GM03348 (cell line): Measurements from ENCODE around the gene PRTFDC1.
A peak's percentile ranks its signal among the peaks of the same experiment; 100 is the strongest.

ENCODE experiments used
- DNase-seq: peaks from one replicate; pipeline ENCODE4 v3.0.0; 2012; ENCODE audit warnings: low spot score

Gene PRTFDC1

GRCh38 chr10:24902400-24902728 lies 50.0 kb downstream of the PRTFDC1 start:
- no peak for DNase-seq

GRCh38 chr10:24901686-24902399 lies 50.6 kb downstream of the PRTFDC1 start:
- peak; percentile 82 for DNase-seq

- no peak for DNase-seq
These were observed 51.3 kb downstream of the PRTFDC1 start for GRCh38 chr10:24900888-24901685.

- DNase-seq: no peak
These were observed 52.8 kb downstream of the PRTFDC1 start for GRCh38 chr10:24899571-24899970.

- DNase-seq: no peak
These were observed 53.9 kb downstream of the PRTFDC1 start for GRCh38 chr10:24898501-24898900.

GRCh38 chr10:24897326-24897926 lies 55.0 kb downstream of the PRTFDC1 start:
- DNase-seq: peak; percentile 30

GRCh38 chr10:24894728-24895127 lies 57.7 kb downstream of the PRTFDC1 start:
- no peak for DNase-seq

- peak; percentile 34 for DNase-seq
These were observed 58.1 kb downstream of the PRTFDC1 start for GRCh38 chr10:24894309-24894708.

GRCh38 chr10:24893127-24893526 lies 59.3 kb downstream of the PRTFDC1 start:
- no peak for DNase-seq

GRCh38 chr10:24891823-24892222 lies 60.6 kb downstream of the PRTFDC1 start:
- DNase-seq: no peak

- peak; percentile 37 for DNase-seq
These were observed 62.8 kb downstream of the PRTFDC1 start for GRCh38 chr10:24889639-24890038.

GRCh38 chr10:24887855-24888231 lies 64.6 kb downstream of the PRTFDC1 start:
- no peak for DNase-seq

- no peak for DNase-seq
These were observed 66.1 kb downstream of the PRTFDC1 start for GRCh38 chr10:24886290-24886680.

- DNase-seq: no peak
These were observed 66.7 kb downstream of the PRTFDC1 start for GRCh38 chr10:24885551-24886289.

- no peak for DNase-seq
These were observed 67.6 kb downstream of the PRTFDC1 start for GRCh38 chr10:24884793-24885192.

- DNase-seq: peak; percentile 24
These were observed 68.1 kb downstream of the PRTFDC1 start for GRCh38 chr10:24884316-24884715.

- DNase-seq: no peak
These were observed 69.2 kb downstream of the PRTFDC1 start for GRCh38 chr10:24883176-24883575.

GRCh38 chr10:24882047-24882698 lies 70.2 kb downstream of the PRTFDC1 start:
- DNase-seq: peak; percentile 31

- DNase-seq: no peak
These were observed 72.5 kb downstream of the PRTFDC1 start for GRCh38 chr10:24879861-24880260.

- DNase-seq: no peak
These were observed 78.3 kb downstream of the PRTFDC1 start for GRCh38 chr10:24874133-24874532.

- peak; percentile 84 for DNase-seq
These were observed 79.1 kb downstream of the PRTFDC1 start for GRCh38 chr10:24873281-24873683.

- no peak for DNase-seq
These were observed 79.6 kb downstream of the PRTFDC1 start for GRCh38 chr10:24872790-24873182.
